ENCODE results near the gene PCDHGB1.

Gene PCDHGB1

GRCh38 chr5:141351591-141351990, 1.7 kb downstream of the PCDHGB1 start:
- Histone ChIP-seq H3K36me3 (ENCODE audit: insufficient read depth, low read length) (peaks cover 23% of the 10 kb centered on the region), H3K9ac (ENCODE audit: low read length) (no peak overlapping the region), H3K4me2 (ENCODE audit: low read length) (no peak overlapping the region), H2AFZ (ENCODE audit: low read length) (no peak overlapping the region), H4K20me1 (ENCODE audit: insufficient read depth, low read length) (no peaks in the 10 kb centered on the region), H3K9me2 (ENCODE audit: low read depth, low read length) (no peaks in the 10 kb centered on the region), H3K4me3 (ENCODE audit: low read depth, low read length, poor library complexity, severe bottlenecking) (no peak overlapping the region), H3K4me1 (ENCODE audit: insufficient read depth, low read length, severe bottlenecking) (peaks cover 6% of the 10 kb centered on the region), H3K9me3 (ENCODE audit: low read length) (peaks cover 23% of the 10 kb centered on the region), H3F3A (ENCODE audit: insufficient read depth, low read length) (no peaks in the 10 kb centered on the region), H3K27ac (ENCODE audit: low read depth, low read length, poor library complexity, severe bottlenecking) (no peak overlapping the region), H3K27me3 (ENCODE audit: insufficient read depth, low read length) (no peaks in the 10 kb centered on the region), H3K79me2 (ENCODE audit: insufficient read depth, low read length) (no peaks in the 10 kb centered on the region)
- TF ChIP-seq CTCF (IDR thresholded peaks at IDR 0.05; ENCODE audit: low read length): no peak
- TF ChIP-seq EZH2 (IDR thresholded peaks at IDR 0.05; ENCODE audit: borderline replicate concordance, low read length): no peak

- H3K79me2 ChIP-seq (ENCODE audit: insufficient read depth, low read length): no peaks in the 10 kb centered on the region
- no peaks in the 10 kb centered on the region for H3K27me3 ChIP-seq (ENCODE audit: insufficient read depth, low read length)
- H3K36me3 ChIP-seq (ENCODE audit: insufficient read depth, low read length): peaks cover 23% of the 10 kb centered on the region
- H3K9ac ChIP-seq (ENCODE audit: low read length): no peak within 1 kb of the TSS
- no peak within 1 kb of the TSS for H2AFZ ChIP-seq (ENCODE audit: low read length)
- H4K20me1 ChIP-seq (ENCODE audit: insufficient read depth, low read length): no peaks in the 10 kb centered on the region
- H3K4me3 ChIP-seq (ENCODE audit: low read depth, low read length, poor library complexity, severe bottlenecking): peak within 1 kb of the TSS; percentile 47
- peaks cover 6% of the 10 kb centered on the region for H3K4me1 ChIP-seq (ENCODE audit: insufficient read depth, low read length, severe bottlenecking)
- no peaks in the 10 kb centered on the region for H3F3A ChIP-seq (ENCODE audit: insufficient read depth, low read length)
- H3K27ac ChIP-seq (ENCODE audit: low read depth, low read length, poor library complexity, severe bottlenecking): no peak within 1 kb of the TSS
- TF ChIP-seq EZH2 (IDR thresholded peaks at IDR 0.05; ENCODE audit: borderline replicate concordance, low read length) (no peak), CTCF (IDR thresholded peaks at IDR 0.05; ENCODE audit: low read length) (peak; percentile 48)
- H3K4me2 ChIP-seq (ENCODE audit: low read length): peak within 1 kb of the TSS; percentile 33; the same call in 1 of the 2 replicates
- peaks cover 38% of the 10 kb centered on the region for H3K9me3 ChIP-seq (ENCODE audit: low read length)
- H3K9me2 ChIP-seq (ENCODE audit: low read depth, low read length): no peaks in the 10 kb centered on the region
Measured at GRCh38 chr5:141354900-141355469, 5.1 kb downstream of the PCDHGB1 start, which contains the start of gene PCDHGA4. Gene PCDHGA4, plus strand, starts transcription at chr5:141355021. Its CDS starts 87 bp downstream, at chr5:141355108.

- H4K20me1 ChIP-seq (ENCODE audit: insufficient read depth, low read length): no peaks in the 10 kb centered on the region
- no peak overlapping the region for H3K27ac ChIP-seq (ENCODE audit: low read depth, low read length, poor library complexity, severe bottlenecking)
- no peaks in the 10 kb centered on the region for H3K79me2 ChIP-seq (ENCODE audit: insufficient read depth, low read length)
- H3K27me3 ChIP-seq (ENCODE audit: insufficient read depth, low read length): no peaks in the 10 kb centered on the region
- no peak overlapping the region for H3K9ac ChIP-seq (ENCODE audit: low read length)
- H2AFZ ChIP-seq (ENCODE audit: low read length): no peak overlapping the region
- no peak overlapping the region for H3K4me3 ChIP-seq (ENCODE audit: low read depth, low read length, poor library complexity, severe bottlenecking)
- H3K4me1 ChIP-seq (ENCODE audit: insufficient read depth, low read length, severe bottlenecking): peaks cover 3% of the 10 kb centered on the region
- peaks cover 21% of the 10 kb centered on the region for H3K36me3 ChIP-seq (ENCODE audit: insufficient read depth, low read length)
- H3K4me2 ChIP-seq (ENCODE audit: low read length): no peak overlapping the region
- no peaks in the 10 kb centered on the region for H3K9me2 ChIP-seq (ENCODE audit: low read depth, low read length)
- no peaks in the 10 kb centered on the region for H3F3A ChIP-seq (ENCODE audit: insufficient read depth, low read length)
- peaks cover 44% of the 10 kb centered on the region for H3K9me3 ChIP-seq (ENCODE audit: low read length)
- no peak for TF ChIP-seq EZH2 (IDR thresholded peaks at IDR 0.05; ENCODE audit: borderline replicate concordance, low read length)
- no peak for TF ChIP-seq CTCF (IDR thresholded peaks at IDR 0.05; ENCODE audit: low read length)
Measured at GRCh38 chr5:141355641-141356040, 5.7 kb downstream of the PCDHGB1 start.

Measured in OCI-LY1 (cell line).